Activated CD8-positive, alpha-beta T cell treated with anti-CD3 and anti-CD28 coated beads for 36 hours (primary cell): ENCODE results near the gene C1orf116. TPM values are rescaled to one million over a fixed set of nuclear protein-coding genes. Genes with fewer than 3 reads are reported as not detected.

Experiments used
- ATAC-seq: fragments of 200-7000 bp; cut with Tn5 transposase; one replicate; pipeline ENCODE4 v1.10.0; 2021; ENCODE audit warnings: mild to moderate bottlenecking, moderate library complexity
- CTCF ChIA-PET: fragments of 350-600 bp; sonication (Branson Sonifier 250); formaldehyde crosslinking; loops from one replicate; lab custom pipeline; 2021; ENCODE audit warnings: antibody characterized with exemption; lab: Charles Lee
- POLR2A ChIA-PET: fragments of 350-600 bp; sonication (Branson Sonifier 250); formaldehyde crosslinking; loops from one replicate; lab custom pipeline; 2021; ENCODE audit warnings: antibody characterized with exemption; lab: Charles Lee
- DNase-seq: peaks from one replicate; pipeline ENCODE4 v3.0.0-alpha.2; 2020
- H3K27ac Mint-ChIP-seq: one replicate; pipeline ENCODE4 v1.8.0; 2021; ENCODE audit warnings: mild to moderate bottlenecking, mixed read lengths
- H3K27me3 Mint-ChIP-seq: one replicate; pipeline ENCODE4 v1.8.0; 2021; ENCODE audit warnings: mixed read lengths
- H3K36me3 Mint-ChIP-seq: one replicate; pipeline ENCODE4 v1.8.0; 2021; ENCODE audit warnings: low read depth, mixed read lengths
- H3K4me1 Mint-ChIP-seq: one replicate; pipeline ENCODE4 v1.8.0; 2021; ENCODE audit warnings: low read depth, mixed read lengths
- H3K4me3 Mint-ChIP-seq: one replicate; pipeline ENCODE4 v1.8.0; 2021; ENCODE audit warnings: mild to moderate bottlenecking, moderate library complexity, mixed read lengths
- H3K9me3 Mint-ChIP-seq: one replicate; pipeline ENCODE4 v1.8.0; 2021; ENCODE audit warnings: mixed read lengths
- CTCF ChIP-seq: fragments of 200-600 bp; IDR thresholded peaks from one replicate; pipeline ENCODE4 v1.8.0; 2022; ENCODE audit warnings: antibody characterized with exemption, mild to moderate bottlenecking
- intact Hi-C: fragments of 100-400 bp; cut with micrococcal nuclease; formaldehyde crosslinking; loops from one replicate; pipeline ENCODE4 v1.10.0; 2022
- total RNA-seq, 2 experiments: library from RNA; stranded (reverse); gene quantifications; one replicate each; pipeline ENCODE4 v1.2.3, GENCODE V29; 2021

Gene C1orf116
- total RNA-seq, 2 experiments from 2014 or later = 0.07 to 0.13 TPM

- POLR2A ChIA-PET = interaction anchor here (0.7 to 1.7 kb wide), 2 partner anchors 9 to 137 kb away, joined by 3 to 5 read pairs; no protein-coding TSS in a partner anchor
- Mint-ChIP-seq H3K4me1 (peaks cover 2% of the 10 kb centered on the region), H3K36me3 (no peaks in the 10 kb centered on the region), H3K9me3 (no peaks in the 10 kb centered on the region), H3K27me3 (no peaks in the 10 kb centered on the region), H3K4me3 (no peak overlapping the region), H3K27ac (no peak overlapping the region)
- intact Hi-C loops = no loop called here
- TF ChIP-seq CTCF = no peak
- DNase-seq = no peak
- ATAC-seq = no peak
- CTCF ChIA-PET = interaction anchor here (0.7 to 4.7 kb wide), 3 partner anchors 10 to 12 kb away, joined by 3 to 25 read pairs (median 3); partner anchors contain the start of gene YOD1
Observed at GRCh38 chr1:207058878-207059867, 26.6 kb upstream of the C1orf116 start.

GRCh38 chr1:207058252-207058651 is 25.7 kb upstream of the C1orf116 start:
- Mint-ChIP-seq H3K36me3 (no peaks in the 10 kb centered on the region), H3K27me3 (no peaks in the 10 kb centered on the region), H3K9me3 (no peaks in the 10 kb centered on the region), H3K4me1 (peaks cover 4% of the 10 kb centered on the region), H3K27ac (no peak overlapping the region), H3K4me3 (no peak overlapping the region)
- ChIA-PET CTCF (no interaction called here), POLR2A (no interaction called here)
- ATAC-seq = no peak
- no peak for TF ChIP-seq CTCF
- DNase-seq = no peak
- intact Hi-C loops = no loop called here

GRCh38 chr1:207056673-207057072 is 24.1 kb upstream of the C1orf116 start:
- no peak for TF ChIP-seq CTCF
- Mint-ChIP-seq H3K9me3 (no peaks in the 10 kb centered on the region), H3K4me3 (no peak overlapping the region), H3K36me3 (no peaks in the 10 kb centered on the region), H3K27me3 (no peaks in the 10 kb centered on the region), H3K27ac (no peak overlapping the region), H3K4me1 (peaks cover 10% of the 10 kb centered on the region)
- ATAC-seq = no peak
- DNase-seq = no peak
- ChIA-PET POLR2A (interaction anchor here (0.8 to 1.1 kb wide), 2 partner anchors 12 to 33 kb away, joined by 3 read pairs; partner anchors contain the start of gene C4BPB), CTCF (interaction anchor here (1.5 kb wide), 1 partner anchor 348 kb away, joined by 3 read pairs; no protein-coding TSS in a partner anchor)
- intact Hi-C loops = no loop called here

- CTCF ChIA-PET = interaction anchor here (0.6 to 1.5 kb wide), 2 partner anchors 349 to 455 kb away, joined by 3 read pairs; no protein-coding TSS in a partner anchor
- intact Hi-C loops = no loop called here
- Mint-ChIP-seq H3K9me3 (no peaks in the 10 kb centered on the region), H3K4me3 (no peak overlapping the region), H3K36me3 (no peaks in the 10 kb centered on the region), H3K4me1 (peaks cover 18% of the 10 kb centered on the region), H3K27me3 (no peaks in the 10 kb centered on the region), H3K27ac (no peak overlapping the region)
- no peak for TF ChIP-seq CTCF
- DNase-seq (no peak), ATAC-seq (no peak)
- POLR2A ChIA-PET = interaction anchor here (0.8 kb wide), 1 partner anchor 13 kb away, joined by 3 read pairs; no protein-coding TSS in a partner anchor
Observed at GRCh38 chr1:207055386-207056001, 22.9 kb upstream of the C1orf116 start.
